Measurements from ENCODE around the gene ABCC1.

ABCC1 gene

DNA sequence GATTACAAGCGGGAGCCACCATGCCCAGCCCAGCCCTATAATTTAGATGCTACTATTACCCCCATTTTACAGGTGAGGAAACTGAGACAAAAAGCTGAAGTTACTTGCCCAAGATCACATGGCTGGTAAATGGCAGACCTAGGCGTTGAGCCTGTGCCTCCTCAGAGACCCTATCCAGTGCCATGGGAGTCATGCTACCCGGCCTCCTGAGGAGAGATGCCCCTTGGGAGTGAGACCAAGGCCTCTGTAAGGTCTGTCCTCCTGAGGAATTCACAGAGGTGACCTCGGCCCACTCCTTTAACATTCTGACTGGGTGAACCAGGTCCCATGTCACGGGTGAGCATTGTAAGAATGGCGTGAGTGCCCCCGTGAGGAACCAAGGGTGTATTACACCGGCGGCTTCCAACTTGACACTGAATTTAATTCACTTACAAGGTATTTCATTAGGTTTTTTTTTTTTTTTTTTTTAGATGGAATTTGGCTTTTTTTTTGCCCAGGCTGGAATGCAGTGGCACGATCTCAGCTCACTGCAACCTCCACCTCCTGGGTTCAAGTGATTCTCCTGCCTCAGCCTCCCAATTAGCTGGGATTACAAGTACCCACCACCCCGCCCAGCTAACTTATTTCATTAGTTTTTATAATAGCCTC, 178.2 kb downstream of the ABCC1 start:
- peak overlapping the region; percentile 27 for H3K27ac ChIP-seq
- POLR2A ChIA-PET (ENCODE audit: low non-redundant PET): no interaction called here
- CTCF ChIA-PET: interaction anchor here (0.6 to 1.2 kb wide), 10 partner anchors 10 to 535 kb away, joined by 3 to 6 read pairs (median 5); no protein-coding TSS in a partner anchor
- TF ChIP-seq CTCF (conservative IDR thresholded peaks at IDR 0.05; ENCODE audit: low read depth): peak; percentile 89
- DNase-seq (ENCODE audit: low spot score): peak; percentile 77

GRCh38 chr16:16131204-16131603, 181.8 kb downstream of the ABCC1 start:
- DNase-seq (ENCODE audit: low spot score): no peak
- H3K27ac ChIP-seq: no peak overlapping the region
- ChIA-PET POLR2A (ENCODE audit: low non-redundant PET) (no interaction called here), CTCF (no interaction called here)
- TF ChIP-seq CTCF (conservative IDR thresholded peaks at IDR 0.05; ENCODE audit: low read depth): no peak

DNA sequence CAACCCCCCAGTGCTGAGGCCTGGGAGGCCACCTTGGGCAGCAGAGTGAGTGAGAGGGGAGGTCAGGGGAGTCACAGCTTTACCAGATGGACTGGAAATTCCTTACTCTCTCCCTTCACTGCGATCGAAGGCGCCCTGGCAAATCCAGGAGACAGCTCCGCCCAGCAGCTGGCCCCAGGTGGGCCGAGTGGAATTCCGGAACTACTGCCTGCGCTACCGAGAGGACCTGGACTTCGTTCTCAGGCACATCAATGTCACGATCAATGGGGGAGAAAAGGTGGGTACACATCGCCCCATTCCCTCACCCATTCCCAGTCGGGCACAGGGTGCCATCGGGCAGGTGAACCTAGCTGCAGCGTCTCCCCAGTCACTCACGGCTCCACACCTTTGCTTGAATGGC, 182.2 kb downstream of the ABCC1 start:
- no peak for DNase-seq (ENCODE audit: low spot score)
- no peak overlapping the region for H3K27ac ChIP-seq
- POLR2A ChIA-PET (ENCODE audit: low non-redundant PET): no interaction called here
- CTCF ChIA-PET: no interaction called here
- no peak for TF ChIP-seq CTCF (conservative IDR thresholded peaks at IDR 0.05; ENCODE audit: low read depth)

- no peak for DNase-seq (ENCODE audit: low spot score)
- no peak for TF ChIP-seq CTCF (conservative IDR thresholded peaks at IDR 0.05; ENCODE audit: low read depth)
- CTCF ChIA-PET: no interaction called here
- H3K27ac ChIP-seq: no peak overlapping the region
- POLR2A ChIA-PET (ENCODE audit: low non-redundant PET): no interaction called here
These were observed 184.7 kb downstream of the ABCC1 start for GRCh38 chr16:16133943-16134604.

DNA sequence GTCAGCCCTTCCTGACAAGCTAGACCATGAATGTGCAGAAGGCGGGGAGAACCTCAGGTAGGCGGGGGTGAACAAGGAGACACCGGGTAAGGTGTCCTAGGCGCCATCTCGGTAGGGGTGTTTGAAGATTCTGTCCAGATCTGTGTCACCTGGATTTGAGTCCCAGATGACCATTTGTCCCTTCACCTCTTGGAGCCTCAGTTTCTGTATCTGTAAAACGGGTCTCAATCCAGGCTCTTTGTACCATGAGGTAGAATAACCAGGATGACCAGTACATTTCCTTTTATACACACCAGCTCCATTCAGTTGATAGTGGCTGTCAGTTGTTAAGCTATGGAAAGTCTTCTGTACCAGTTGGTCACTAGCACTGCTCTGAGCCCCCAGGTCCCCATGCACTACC, 187.2 kb downstream of the ABCC1 start:
- no peak overlapping the region for H3K27ac ChIP-seq
- TF ChIP-seq CTCF (conservative IDR thresholded peaks at IDR 0.05; ENCODE audit: low read depth): no peak
- ChIA-PET POLR2A (ENCODE audit: low non-redundant PET) (no interaction called here), CTCF (no interaction called here)
- no peak for DNase-seq (ENCODE audit: low spot score)

GRCh38 chr16:16137110-16137509, 187.7 kb downstream of the ABCC1 start:
- TF ChIP-seq CTCF (conservative IDR thresholded peaks at IDR 0.05; ENCODE audit: low read depth): no peak
- DNase-seq (ENCODE audit: low spot score): no peak
- ChIA-PET CTCF (interaction anchor here (0.6 kb wide), 1 partner anchor 9 kb away, joined by 3 read pairs; no protein-coding TSS in a partner anchor), POLR2A (ENCODE audit: low non-redundant PET) (no interaction called here)
- H3K27ac ChIP-seq: no peak overlapping the region
